ENCODE data around the gene GET4. TPM values are rescaled to one million over a fixed set of nuclear protein-coding genes. Genes with fewer than 3 reads are reported as not detected.
A peak's percentile ranks its signal among the peaks of the same experiment; 100 is the strongest.

The GET4 gene
- polyA plus RNA-seq, 2 donors: 43.2 to 44.5 TPM

DNA sequence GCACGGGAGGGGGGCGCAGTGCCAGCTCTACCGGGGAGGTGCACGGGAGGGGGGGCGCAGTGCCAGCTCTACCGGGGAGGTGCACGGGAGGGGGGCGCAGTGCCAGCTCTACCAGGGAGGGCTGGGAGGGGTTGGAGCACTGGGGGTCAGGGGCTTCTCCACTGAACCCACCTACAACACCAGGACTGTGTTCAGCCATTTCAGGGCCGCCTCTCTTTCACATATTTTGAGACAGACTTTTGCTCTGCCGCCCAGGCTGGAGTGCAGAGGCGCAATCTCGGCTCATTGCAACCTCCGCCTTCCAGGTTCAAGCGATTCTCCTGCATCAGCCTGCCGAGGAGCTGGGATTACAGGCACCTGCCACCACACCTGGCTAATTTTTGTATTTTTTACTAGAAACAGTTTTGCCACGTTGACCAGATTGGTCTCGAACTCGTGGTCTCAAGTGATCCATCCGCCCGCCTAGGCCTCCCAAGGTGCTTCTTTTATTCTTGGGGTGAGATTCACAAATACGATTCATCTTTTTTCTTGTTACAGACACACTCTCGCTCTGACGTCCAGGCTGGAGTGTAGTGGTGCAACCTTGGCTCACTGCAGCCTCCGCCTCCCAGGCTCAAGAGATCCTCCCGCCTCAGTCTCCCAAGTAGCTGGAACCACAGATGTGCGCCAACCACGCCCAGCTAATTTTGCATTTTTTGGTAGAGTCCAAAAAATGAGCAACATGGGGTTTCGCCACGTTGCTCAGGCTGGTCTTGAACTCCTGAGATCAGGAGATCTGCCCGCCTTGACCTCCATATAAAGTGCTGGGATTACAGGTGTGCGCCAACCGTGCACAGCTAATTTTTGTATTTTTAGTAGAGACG lies 41.1 kb downstream of the GET4 start:
- 73 to 86% methylated on average over 27 to 31 of the region's 33 CpGs for WGBS, 2 donors
- Histone ChIP-seq H3K27ac (ENCODE audit: low read depth in 2 of 2, low read length in 1 of 2) (no peak overlapping the region), H3K4me3 (ENCODE audit: low read depth in 1 of 2, low read length in 2 of 2) (no peak overlapping the region), H3K9me3 (ENCODE audit: control insufficient read depth in 2 of 2, insufficient read depth in 1 of 2, low read depth in 1 of 2, low read length in 1 of 2) (no peaks in the 10 kb centered on the region), H3K4me1 (ENCODE audit: control insufficient read depth in 2 of 2, insufficient read depth in 2 of 2, low read length in 1 of 2) (peaks cover 0 to 19% of the 10 kb centered on the region in 2 donors), H3K27me3 (ENCODE audit: control insufficient read depth in 1 of 2, insufficient read depth in 2 of 2, low read length in 2 of 2) (no peaks in the 10 kb centered on the region), H3K36me3 (ENCODE audit: control insufficient read depth in 2 of 2, insufficient read depth in 2 of 2, low read length in 1 of 2) (no peaks in the 10 kb centered on the region)

DNA sequence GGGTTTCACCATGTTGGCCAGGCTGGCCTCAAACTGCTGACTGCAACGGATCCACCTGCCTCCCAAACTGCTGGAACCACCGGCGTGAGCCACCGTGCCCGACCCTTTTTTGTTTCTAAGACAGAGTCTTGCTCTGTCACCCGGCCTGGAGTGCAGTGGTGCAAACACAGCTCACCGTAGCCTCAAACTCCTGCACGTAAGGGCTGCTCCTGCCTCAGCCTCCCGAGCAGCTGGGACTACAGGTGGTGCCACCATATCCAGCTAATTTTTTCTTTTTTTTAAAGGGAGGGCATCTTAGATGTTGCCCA lies 41.7 kb downstream of the GET4 start:
- H3K4me1 ChIP-seq (ENCODE audit: control insufficient read depth in 2 of 2, insufficient read depth in 2 of 2, low read length in 1 of 2): peaks cover 0 to 19% of the 10 kb centered on the region in 2 donors

DNA sequence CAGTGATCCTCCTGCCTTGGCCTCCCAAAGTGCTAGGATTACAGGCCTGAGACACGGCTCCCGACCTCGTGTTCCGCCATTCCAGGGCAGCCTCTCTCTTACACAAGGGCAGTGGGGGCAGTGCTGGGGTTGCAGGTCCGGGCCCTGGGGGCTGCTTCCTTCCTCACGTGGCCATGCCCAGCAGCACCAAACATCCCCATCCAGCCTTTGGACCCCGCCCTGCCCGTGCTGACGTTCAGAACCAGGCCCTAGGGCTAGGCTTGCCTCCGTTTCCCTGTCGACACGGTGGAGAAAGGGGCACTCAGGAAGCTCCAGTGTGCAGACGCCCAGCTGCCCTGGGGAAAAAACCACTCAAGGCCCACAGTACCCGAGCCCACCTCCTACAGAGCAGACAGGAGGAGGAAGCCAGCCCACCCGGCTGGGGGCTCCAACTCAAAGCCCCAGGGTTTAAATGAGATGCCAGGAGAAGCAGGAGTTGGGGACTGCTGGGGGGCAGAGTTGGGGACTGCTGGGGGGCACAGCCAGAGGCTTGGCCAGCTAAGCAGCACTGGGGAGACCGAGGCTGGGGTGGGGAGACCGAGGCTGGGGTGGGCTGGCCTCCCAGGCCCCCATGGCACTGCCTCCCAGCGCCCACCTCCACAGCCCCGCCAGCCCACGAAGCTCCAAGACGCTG lies 42.2 kb downstream of the GET4 start:
- no peaks in the 10 kb centered on the region for H3K36me3 ChIP-seq (ENCODE audit: control insufficient read depth in 2 of 2, insufficient read depth in 2 of 2, low read length in 1 of 2)
- H3K27me3 ChIP-seq (ENCODE audit: control insufficient read depth in 1 of 2, insufficient read depth in 2 of 2, low read length in 2 of 2): no peaks in the 10 kb centered on the region
- no peak overlapping the region for H3K27ac ChIP-seq (ENCODE audit: low read depth in 2 of 2, low read length in 1 of 2)
- H3K9me3 ChIP-seq (ENCODE audit: control insufficient read depth in 2 of 2, insufficient read depth in 1 of 2, low read depth in 1 of 2, low read length in 1 of 2): no peaks in the 10 kb centered on the region
- H3K4me1 ChIP-seq (ENCODE audit: control insufficient read depth in 2 of 2, insufficient read depth in 2 of 2, low read length in 1 of 2): peaks cover 0 to 19% of the 10 kb centered on the region in 2 donors
- H3K4me3 ChIP-seq (ENCODE audit: low read depth in 1 of 2, low read length in 2 of 2): no peak overlapping the region
- 83 to 90% methylated on average over 21 of the region's 21 CpGs for WGBS, 2 donors

More for the DNA sequence above, 41.7 kb downstream of the GET4 start:
- 92 to 95% methylated on average over 9 of the region's 9 CpGs for WGBS, 2 donors
- Histone ChIP-seq H3K4me3 (ENCODE audit: low read depth in 1 of 2, low read length in 2 of 2) (no peak overlapping the region), H3K27ac (ENCODE audit: low read depth in 2 of 2, low read length in 1 of 2) (no peak overlapping the region), H3K9me3 (ENCODE audit: control insufficient read depth in 2 of 2, insufficient read depth in 1 of 2, low read depth in 1 of 2, low read length in 1 of 2) (no peaks in the 10 kb centered on the region), H3K36me3 (ENCODE audit: control insufficient read depth in 2 of 2, insufficient read depth in 2 of 2, low read length in 1 of 2) (no peaks in the 10 kb centered on the region), H3K27me3 (ENCODE audit: control insufficient read depth in 1 of 2, insufficient read depth in 2 of 2, low read length in 2 of 2) (no peaks in the 10 kb centered on the region)

DNA sequence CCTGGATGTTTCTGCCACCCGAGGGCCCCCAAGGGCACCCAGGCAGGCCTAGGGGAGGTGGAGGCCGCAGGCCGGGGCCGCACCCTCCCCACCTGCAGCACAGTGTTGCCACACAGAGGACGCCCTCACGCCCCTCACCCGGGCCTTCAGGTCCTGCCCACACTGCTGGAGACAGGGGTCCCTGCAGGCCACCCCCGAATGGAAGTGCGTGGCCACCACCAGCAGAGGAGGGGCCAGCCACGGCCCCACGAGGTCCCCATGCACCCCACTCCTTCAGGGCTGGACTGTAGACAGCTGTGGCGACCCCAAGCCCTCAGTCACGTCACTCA lies 42.7 kb downstream of the GET4 start:
- H3K4me1 ChIP-seq (ENCODE audit: control insufficient read depth in 2 of 2, insufficient read depth in 2 of 2, low read length in 1 of 2): peaks cover 0 to 15% of the 10 kb centered on the region in 2 donors
- no peaks in the 10 kb centered on the region for H3K9me3 ChIP-seq (ENCODE audit: control insufficient read depth in 2 of 2, insufficient read depth in 1 of 2, low read depth in 1 of 2, low read length in 1 of 2)
- no peaks in the 10 kb centered on the region for H3K27me3 ChIP-seq (ENCODE audit: control insufficient read depth in 1 of 2, insufficient read depth in 2 of 2, low read length in 2 of 2)
- 89 to 92% methylated on average over 13 of the region's 13 CpGs for WGBS, 2 donors
- no peak overlapping the region for H3K27ac ChIP-seq (ENCODE audit: low read depth in 2 of 2, low read length in 1 of 2)
- no peaks in the 10 kb centered on the region for H3K36me3 ChIP-seq (ENCODE audit: control insufficient read depth in 2 of 2, insufficient read depth in 2 of 2, low read length in 1 of 2)
- no peak overlapping the region for H3K4me3 ChIP-seq (ENCODE audit: low read depth in 1 of 2, low read length in 2 of 2)

DNA sequence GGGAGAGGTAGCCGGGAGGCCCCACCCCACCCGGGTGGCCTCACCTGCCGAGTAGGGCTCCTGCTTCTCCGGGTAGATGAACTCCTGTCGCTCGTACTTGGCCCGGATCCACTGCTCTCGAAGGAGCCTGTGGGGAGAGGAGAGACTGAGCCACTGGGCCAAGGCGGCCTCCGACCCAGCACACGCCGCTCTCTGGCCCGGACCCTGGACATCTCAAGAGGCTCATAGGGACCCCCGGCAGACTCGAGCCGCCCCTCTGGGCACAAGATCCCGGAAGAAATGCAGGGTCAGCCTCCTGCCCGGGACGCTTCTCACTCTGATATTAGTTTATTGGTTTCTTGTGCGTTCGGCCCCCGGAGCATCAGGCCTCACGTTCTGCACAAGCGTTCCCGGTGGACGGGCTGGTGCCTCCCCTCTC lies 43.6 kb downstream of the GET4 start:
- H3K36me3 ChIP-seq (ENCODE audit: control insufficient read depth in 2 of 2, insufficient read depth in 2 of 2, low read length in 1 of 2): no peaks in the 10 kb centered on the region
- H3K4me1 ChIP-seq (ENCODE audit: control insufficient read depth in 2 of 2, insufficient read depth in 2 of 2, low read length in 1 of 2): peaks cover 0 to 9% of the 10 kb centered on the region in 2 donors
- H3K4me3 ChIP-seq (ENCODE audit: low read depth in 1 of 2, low read length in 2 of 2): no peak overlapping the region
- WGBS, 2 donors: 71 to 85% methylated on average over 26 of the region's 26 CpGs
- no peaks in the 10 kb centered on the region for H3K9me3 ChIP-seq (ENCODE audit: control insufficient read depth in 2 of 2, insufficient read depth in 1 of 2, low read depth in 1 of 2, low read length in 1 of 2)
- no peaks in the 10 kb centered on the region for H3K27me3 ChIP-seq (ENCODE audit: control insufficient read depth in 1 of 2, insufficient read depth in 2 of 2, low read length in 2 of 2)
- H3K27ac ChIP-seq (ENCODE audit: low read depth in 2 of 2, low read length in 1 of 2): no peak overlapping the region

DNA sequence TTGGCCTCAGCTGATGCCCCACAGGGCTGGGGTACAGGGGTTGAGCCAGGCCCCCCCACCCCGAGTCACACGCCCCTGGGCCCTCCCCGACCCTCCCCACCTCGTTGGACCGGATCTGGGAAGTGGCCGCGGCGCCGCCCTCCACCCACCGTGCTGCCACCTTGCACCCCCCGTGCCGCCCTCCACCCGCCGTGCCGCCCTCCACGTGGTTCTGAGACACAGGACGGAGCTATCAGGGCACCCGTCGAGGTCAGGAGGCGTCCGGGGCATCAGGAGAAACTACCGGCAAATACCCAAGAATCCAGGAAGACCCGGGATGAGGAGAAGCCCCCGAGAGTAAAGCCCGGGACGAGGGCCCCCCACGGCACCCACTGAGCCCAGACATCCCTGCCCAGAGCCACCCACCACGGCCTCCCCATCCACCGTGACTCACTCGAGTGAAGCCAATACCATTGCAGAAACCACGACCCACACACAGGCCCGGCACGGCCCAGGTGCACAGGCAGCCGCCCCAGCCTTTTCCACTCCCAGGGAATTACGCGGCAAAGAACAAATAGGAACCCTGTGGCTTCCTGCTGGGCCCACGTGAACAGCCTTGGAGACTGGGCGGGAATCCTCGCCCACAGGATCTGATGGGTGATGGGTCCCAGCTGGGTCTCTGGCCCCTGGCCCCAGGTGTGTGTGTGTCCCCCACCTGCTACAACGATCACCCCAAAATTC lies 44.2 kb downstream of the GET4 start:
- H3K9me3 ChIP-seq (ENCODE audit: control insufficient read depth in 2 of 2, insufficient read depth in 1 of 2, low read depth in 1 of 2, low read length in 1 of 2): no peaks in the 10 kb centered on the region
- no peaks in the 10 kb centered on the region for H3K27me3 ChIP-seq (ENCODE audit: control insufficient read depth in 1 of 2, insufficient read depth in 2 of 2, low read length in 2 of 2)
- no peaks in the 10 kb centered on the region for H3K36me3 ChIP-seq (ENCODE audit: control insufficient read depth in 2 of 2, insufficient read depth in 2 of 2, low read length in 1 of 2)
- H3K4me3 ChIP-seq (ENCODE audit: low read depth in 1 of 2, low read length in 2 of 2): no peak overlapping the region
- H3K27ac ChIP-seq (ENCODE audit: low read depth in 2 of 2, low read length in 1 of 2): no peak overlapping the region
- 77 to 79% methylated on average over 40 of the region's 40 CpGs for WGBS, 2 donors
- H3K4me1 ChIP-seq (ENCODE audit: control insufficient read depth in 2 of 2, insufficient read depth in 2 of 2, low read length in 1 of 2): peaks cover under 1 to 9% of the 10 kb centered on the region in 2 donors

DNA sequence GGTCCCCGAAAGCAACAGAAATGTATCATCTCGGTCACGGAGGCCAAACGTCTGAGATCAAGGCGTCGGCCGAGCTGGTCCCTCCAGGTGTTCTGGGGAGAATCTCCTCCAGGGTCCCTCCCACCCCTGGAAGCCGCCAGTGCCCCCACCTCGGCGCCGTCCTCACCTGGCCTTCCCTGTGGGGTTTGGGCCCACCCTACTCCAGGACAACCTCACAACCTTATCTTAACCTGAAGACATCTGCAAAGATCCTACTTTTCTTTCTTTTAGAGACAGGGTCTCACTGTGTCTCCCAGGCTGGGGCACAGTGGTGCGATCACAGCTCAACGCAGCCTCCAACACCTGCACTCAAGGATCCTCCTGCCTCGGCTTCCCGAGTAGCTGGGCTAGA lies 44.7 kb downstream of the GET4 start:
- no peak overlapping the region for H3K4me3 ChIP-seq (ENCODE audit: low read depth in 1 of 2, low read length in 2 of 2)
- 91 to 92% methylated on average over 15 of the region's 15 CpGs for WGBS, 2 donors
- no peak overlapping the region for H3K27ac ChIP-seq (ENCODE audit: low read depth in 2 of 2, low read length in 1 of 2)
- H3K27me3 ChIP-seq (ENCODE audit: control insufficient read depth in 1 of 2, insufficient read depth in 2 of 2, low read length in 2 of 2): no peaks in the 10 kb centered on the region
- H3K4me1 ChIP-seq (ENCODE audit: control insufficient read depth in 2 of 2, insufficient read depth in 2 of 2, low read length in 1 of 2): peaks cover 2 to 9% of the 10 kb centered on the region in 2 donors
- H3K36me3 ChIP-seq (ENCODE audit: control insufficient read depth in 2 of 2, insufficient read depth in 2 of 2, low read length in 1 of 2): no peaks in the 10 kb centered on the region
- H3K9me3 ChIP-seq (ENCODE audit: control insufficient read depth in 2 of 2, insufficient read depth in 1 of 2, low read depth in 1 of 2, low read length in 1 of 2): no peaks in the 10 kb centered on the region

DNA sequence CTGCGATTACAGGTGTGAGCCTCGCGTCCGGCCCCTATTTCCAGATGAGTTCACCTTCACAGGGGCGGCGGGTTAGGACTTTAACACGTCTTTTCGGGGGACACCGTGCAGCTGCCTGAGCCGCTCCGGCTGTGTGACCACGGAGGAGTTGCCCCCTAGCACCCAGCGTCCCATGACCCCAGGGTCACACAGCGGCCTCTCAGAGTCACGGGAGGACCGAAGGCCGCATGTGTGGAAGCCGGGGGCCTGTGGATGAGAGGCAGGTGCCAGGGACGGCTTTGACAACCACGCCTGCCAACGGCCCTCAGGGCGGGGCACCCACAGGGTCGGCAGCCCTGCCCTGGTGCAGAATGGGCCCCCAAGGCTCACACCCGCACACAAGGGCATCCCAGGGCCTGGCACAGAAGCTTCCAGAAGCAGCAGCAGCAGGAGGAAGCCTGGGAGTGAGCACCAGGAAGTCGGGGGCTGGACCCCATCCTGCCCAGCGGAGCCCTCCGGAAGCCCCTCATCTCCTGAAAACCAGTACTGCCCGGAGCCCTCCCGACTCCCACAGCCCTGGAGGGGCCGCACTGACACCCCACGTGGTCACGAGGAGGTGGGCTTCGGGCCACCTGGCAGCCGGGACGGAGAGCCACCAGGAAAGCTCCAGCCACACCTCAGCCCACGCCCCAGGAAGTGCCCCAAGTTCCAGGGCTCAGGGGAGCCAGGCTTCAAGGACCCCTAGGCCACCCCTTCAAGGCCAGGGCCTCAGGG lies 45.4 kb downstream of the GET4 start:
- H3K27me3 ChIP-seq (ENCODE audit: control insufficient read depth in 1 of 2, insufficient read depth in 2 of 2, low read length in 2 of 2): no peaks in the 10 kb centered on the region
- 64 to 67% methylated on average over 36 of the region's 36 CpGs for WGBS, 2 donors
- no peaks in the 10 kb centered on the region for H3K9me3 ChIP-seq (ENCODE audit: control insufficient read depth in 2 of 2, insufficient read depth in 1 of 2, low read depth in 1 of 2, low read length in 1 of 2)
- no peak overlapping the region for H3K27ac ChIP-seq (ENCODE audit: low read depth in 2 of 2, low read length in 1 of 2)
- no peak overlapping the region for H3K4me3 ChIP-seq (ENCODE audit: low read depth in 1 of 2, low read length in 2 of 2)
- peaks cover 2% of the 10 kb centered on the region in 2 donors for H3K4me1 ChIP-seq (ENCODE audit: control insufficient read depth in 2 of 2, insufficient read depth in 2 of 2, low read length in 1 of 2)
- no peaks in the 10 kb centered on the region for H3K36me3 ChIP-seq (ENCODE audit: control insufficient read depth in 2 of 2, insufficient read depth in 2 of 2, low read length in 1 of 2)

DNA sequence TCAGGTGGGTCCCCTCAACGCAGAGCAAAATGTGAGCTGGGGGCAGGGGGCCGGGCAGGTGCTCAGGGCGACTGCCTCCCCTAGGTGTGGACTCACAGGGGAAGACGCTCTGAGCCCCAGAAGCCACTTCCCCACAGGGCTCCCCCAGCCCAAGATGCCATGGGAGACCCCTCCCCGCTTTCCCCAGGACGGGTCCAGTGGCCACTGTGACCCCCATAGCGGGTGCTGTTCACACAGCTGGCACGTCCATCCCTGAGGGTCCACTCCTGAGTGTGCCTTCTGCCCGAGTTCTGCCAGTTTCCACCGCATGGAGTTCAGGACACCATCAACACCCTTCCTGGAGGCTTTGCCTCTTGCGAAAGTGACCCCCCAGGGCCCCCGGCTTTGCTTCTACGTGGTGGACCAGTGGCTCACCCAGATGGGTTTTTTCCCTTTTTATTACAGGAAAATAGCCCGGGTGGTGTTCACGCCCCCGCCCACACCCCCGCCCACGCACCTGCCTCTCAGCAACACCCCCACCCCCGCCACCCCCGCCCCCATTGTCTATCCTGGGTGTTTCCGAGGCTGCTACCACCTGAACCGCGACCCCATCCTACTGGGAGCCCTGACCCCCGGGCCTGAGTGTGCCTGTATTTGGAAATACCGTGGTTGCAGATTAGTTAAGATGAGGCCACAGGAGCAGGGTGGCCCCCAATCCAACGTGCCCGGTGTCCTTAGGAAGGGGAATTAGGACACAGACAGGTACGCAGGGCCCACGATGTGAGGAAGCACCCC lies 46.2 kb downstream of the GET4 start:
- H3K36me3 ChIP-seq (ENCODE audit: control insufficient read depth in 2 of 2, insufficient read depth in 2 of 2, low read length in 1 of 2): no peaks in the 10 kb centered on the region
- H3K4me3 ChIP-seq (ENCODE audit: low read depth in 1 of 2, low read length in 2 of 2): no peak overlapping the region
- H3K4me1 ChIP-seq (ENCODE audit: control insufficient read depth in 2 of 2, insufficient read depth in 2 of 2, low read length in 1 of 2): peaks cover 2% of the 10 kb centered on the region in 2 donors
- H3K27ac ChIP-seq (ENCODE audit: low read depth in 2 of 2, low read length in 1 of 2): peak overlapping the region; percentile 45 to 48
- no peaks in the 10 kb centered on the region for H3K27me3 ChIP-seq (ENCODE audit: control insufficient read depth in 1 of 2, insufficient read depth in 2 of 2, low read length in 2 of 2)
- no peaks in the 10 kb centered on the region for H3K9me3 ChIP-seq (ENCODE audit: control insufficient read depth in 2 of 2, insufficient read depth in 1 of 2, low read depth in 1 of 2, low read length in 1 of 2)
- WGBS, 2 donors: 65 to 66% methylated on average over 26 to 29 of the region's 29 CpGs

Measured in esophagus (tissue), 2 donors.